Gastroesophageal sphincter (tissue), 4 donors: ENCODE data around the gene MBOAT1. TPM values are rescaled to one million over a fixed set of nuclear protein-coding genes. Genes with fewer than 3 reads are reported as not detected.

ENCODE experiments used
- ATAC-seq: fragments of 150-250 bp; one replicate; pipeline ENCODE4 v1.9.1; 2016; ENCODE audit warnings: mild to moderate bottlenecking, moderate library complexity
- H3K27ac ChIP-seq, 4 donors: fragments of 200-600 bp; sonication (generic) in 3 of 4; 1 replicate in 3 of 4; 2 replicates in 1 of 4; pipeline ENCODE4 v1.5.1; 2016 to 2019
- H3K27me3 ChIP-seq: fragments of 200-600 bp; sonication (generic); one replicate; pipeline ENCODE4 v1.5.1; 2019
- H3K36me3 ChIP-seq, 2 donors: fragments of 200-600 bp; sonication (generic); one replicate each; pipeline ENCODE4 v1.5.1; 2019; ENCODE audit warnings: control low read depth in 1 of 2
- H3K4me1 ChIP-seq, 3 donors: fragments of 200-600 bp; sonication (generic); 1 replicate in 2 of 3; 2 replicates in 1 of 3; pipeline ENCODE4 v1.5.1; 2016 to 2019; ENCODE audit warnings: control low read depth in 2 of 3
- H3K4me3 ChIP-seq, 2 donors: fragments of 200-600 bp; sonication (generic); one replicate each; pipeline ENCODE4 v1.5.1; 2019; ENCODE audit warnings: mild to moderate bottlenecking in 1 of 2, moderate library complexity in 1 of 2
- H3K9me3 ChIP-seq, 3 donors: fragments of 200-600 bp; sonication (generic); one replicate each; pipeline ENCODE4 v1.5.1; 2017 to 2019; ENCODE audit warnings: control low read depth in 2 of 3
- EP300 ChIP-seq: sonication (generic); formaldehyde crosslinking; IDR thresholded peaks from one replicate; pipeline ENCODE4 v1.6.1; 2017; ENCODE audit warnings: antibody characterized with exemption, mild to moderate bottlenecking
- POLR2A ChIP-seq, 2 donors: fragments of 450-650 bp; IDR thresholded peaks; one replicate each; pipeline ENCODE4 v1.6.1; 2017; ENCODE audit warnings: antibody characterized with exemption in 2 of 2, mild to moderate bottlenecking in 2 of 2, moderate library complexity in 1 of 2
- POLR2AphosphoS5 ChIP-seq: sonication (generic); formaldehyde crosslinking; IDR thresholded peaks from one replicate; pipeline ENCODE4 v1.6.1; 2017; ENCODE audit warnings: antibody characterized with exemption
- WGBS, 2 donors: methylation state at CpG; one replicate each; pipeline ENCODE4 v1.1.5; 2018; ENCODE audit warnings: low coverage in 1 of 2; 5-methylcytosine and 5-hydroxymethylcytosine counted together
- total RNA-seq, 4 donors: library from RNA; depleted of rRNA; stranded (reverse); fragments of >200 nt; gene quantifications; one replicate each; pipeline ENCODE4 v1.1.0, GENCODE V29; 2016
- TF ChIP-seq, protein P1 (sequence below), 4 experiments: fragments of 200-600 bp in 2 of 4; fragments of 450-650 bp in 2 of 4; sonication (generic) in 1 of 4; IDR thresholded peaks; one replicate each; pipeline ENCODE4 v1.5.1; 2017 to 2019; ENCODE audit warnings: antibody characterized with exemption in 4 of 4, mild to moderate bottlenecking in 2 of 4, moderate library complexity in 2 of 4

MBOAT1 gene
- total RNA-seq, 4 donors from 2014 or later, result 2.6 to 11.8 (median 4.4) TPM

DNA sequence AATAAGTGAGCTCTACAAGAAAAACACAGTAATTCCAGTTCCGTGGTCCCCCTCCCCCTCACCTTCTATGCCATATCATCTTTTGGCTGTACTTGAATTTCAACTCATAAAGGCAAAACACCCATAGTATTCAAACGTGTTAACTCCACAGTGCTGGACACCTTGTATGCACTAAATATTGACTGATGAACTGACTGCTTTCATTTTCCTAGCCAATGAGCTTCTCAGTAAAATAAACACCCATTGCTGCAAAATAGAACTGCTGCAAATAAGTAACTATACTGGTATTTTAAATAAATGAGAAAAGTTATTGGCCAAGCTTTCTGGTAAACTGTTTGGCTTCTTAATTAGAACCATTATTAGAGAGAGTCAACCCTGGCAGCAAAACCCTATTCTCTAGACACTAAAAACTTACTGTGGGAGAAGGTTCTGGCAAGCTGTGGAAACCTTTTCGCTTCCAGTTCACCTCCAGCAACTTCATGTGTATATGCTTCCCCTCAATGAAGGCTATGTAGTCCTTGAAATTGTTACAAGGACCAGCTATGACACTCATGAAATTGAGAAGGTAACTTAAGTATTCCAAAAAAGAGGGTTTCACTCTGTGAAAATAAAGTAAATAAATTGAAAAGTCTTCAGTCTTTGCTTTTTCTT lies 86.0 kb downstream of the MBOAT1 start:
- WGBS, 2 donors, result 65 to 72% methylated on average over 3 of the region's 3 CpGs
- Histone ChIP-seq H3K27me3 (no peaks in the 10 kb centered on the region), H3K4me1 (peaks cover 4 to 32% (median 6%) of the 10 kb centered on the region in 3 donors), H3K36me3 (peaks cover 0 to 13% of the 10 kb centered on the region in 2 donors), H3K27ac (peak overlapping the region in 3 of 4 donors; percentile 35 to 60 (median 40)), H3K9me3 (no peaks in the 10 kb centered on the region), H3K4me3 (no peak overlapping the region)
- TF ChIP-seq, protein P1, sequence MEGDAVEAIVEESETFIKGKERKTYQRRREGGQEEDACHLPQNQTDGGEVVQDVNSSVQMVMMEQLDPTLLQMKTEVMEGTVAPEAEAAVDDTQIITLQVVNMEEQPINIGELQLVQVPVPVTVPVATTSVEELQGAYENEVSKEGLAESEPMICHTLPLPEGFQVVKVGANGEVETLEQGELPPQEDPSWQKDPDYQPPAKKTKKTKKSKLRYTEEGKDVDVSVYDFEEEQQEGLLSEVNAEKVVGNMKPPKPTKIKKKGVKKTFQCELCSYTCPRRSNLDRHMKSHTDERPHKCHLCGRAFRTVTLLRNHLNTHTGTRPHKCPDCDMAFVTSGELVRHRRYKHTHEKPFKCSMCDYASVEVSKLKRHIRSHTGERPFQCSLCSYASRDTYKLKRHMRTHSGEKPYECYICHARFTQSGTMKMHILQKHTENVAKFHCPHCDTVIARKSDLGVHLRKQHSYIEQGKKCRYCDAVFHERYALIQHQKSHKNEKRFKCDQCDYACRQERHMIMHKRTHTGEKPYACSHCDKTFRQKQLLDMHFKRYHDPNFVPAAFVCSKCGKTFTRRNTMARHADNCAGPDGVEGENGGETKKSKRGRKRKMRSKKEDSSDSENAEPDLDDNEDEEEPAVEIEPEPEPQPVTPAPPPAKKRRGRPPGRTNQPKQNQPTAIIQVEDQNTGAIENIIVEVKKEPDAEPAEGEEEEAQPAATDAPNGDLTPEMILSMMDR (IDR thresholded peaks at IDR 0.05), result no peak
- TF ChIP-seq EP300 (no peak), POLR2AphosphoS5 (no peak)
- ATAC-seq, result no peak

GRCh38 chr6:20124545-20124944 lies 87.7 kb downstream of the MBOAT1 start:
- ATAC-seq, result no peak
- Histone ChIP-seq H3K4me3 (no peak overlapping the region), H3K9me3 (no peaks in the 10 kb centered on the region), H3K36me3 (peaks cover 0 to 13% of the 10 kb centered on the region in 2 donors), H3K4me1 (peaks cover 4 to 25% (median 6%) of the 10 kb centered on the region in 3 donors), H3K27ac (no peak overlapping the region), H3K27me3 (no peaks in the 10 kb centered on the region)
- TF ChIP-seq POLR2AphosphoS5 (no peak), EP300 (no peak), POLR2A (IDR thresholded peaks at IDR 0.05) (no peak)
- TF ChIP-seq, protein P1 (IDR thresholded peaks at IDR 0.05), result no peak
- 50 to 61% methylated on average over 3 of the region's 3 CpGs for WGBS, 2 donors

DNA sequence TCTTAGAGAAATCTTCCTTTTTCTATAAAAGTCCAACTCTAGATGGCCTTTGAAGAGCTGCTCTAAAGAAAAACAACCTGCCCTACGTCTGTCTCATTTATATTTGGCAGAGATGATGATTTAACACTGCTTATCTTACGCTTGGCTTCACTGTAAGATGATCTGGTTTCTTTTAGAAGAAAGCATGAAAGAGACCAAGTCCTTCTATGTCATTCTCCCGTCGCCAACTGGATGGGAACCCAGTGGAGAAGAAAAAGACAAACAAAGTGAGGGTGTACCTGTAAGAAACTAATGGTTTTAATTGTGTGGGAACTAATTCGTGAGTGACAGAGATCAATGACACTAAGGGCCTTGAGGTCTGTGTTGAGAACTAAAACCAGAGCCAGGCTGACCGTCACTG lies 92.8 kb downstream of the MBOAT1 start:
- no peak overlapping the region for H3K4me3 ChIP-seq
- no peaks in the 10 kb centered on the region for H3K9me3 ChIP-seq
- peaks cover 0 to 19% (median 2%) of the 10 kb centered on the region in 3 donors for H3K4me1 ChIP-seq
- peaks cover 0 to 26% of the 10 kb centered on the region in 2 donors for H3K36me3 ChIP-seq
- H3K27ac ChIP-seq, result peak overlapping the region in 1 of 4 donors; percentile 12
- WGBS, 2 donors, result 36 to 50% methylated on average over 6 of the region's 6 CpGs
- no peaks in the 10 kb centered on the region for H3K27me3 ChIP-seq
- ATAC-seq, result no peak
- TF ChIP-seq EP300 (no peak), POLR2A (IDR thresholded peaks at IDR 0.05) (no peak), POLR2AphosphoS5 (no peak)
- TF ChIP-seq, protein P1 (IDR thresholded peaks at IDR 0.05), result no peak

DNA sequence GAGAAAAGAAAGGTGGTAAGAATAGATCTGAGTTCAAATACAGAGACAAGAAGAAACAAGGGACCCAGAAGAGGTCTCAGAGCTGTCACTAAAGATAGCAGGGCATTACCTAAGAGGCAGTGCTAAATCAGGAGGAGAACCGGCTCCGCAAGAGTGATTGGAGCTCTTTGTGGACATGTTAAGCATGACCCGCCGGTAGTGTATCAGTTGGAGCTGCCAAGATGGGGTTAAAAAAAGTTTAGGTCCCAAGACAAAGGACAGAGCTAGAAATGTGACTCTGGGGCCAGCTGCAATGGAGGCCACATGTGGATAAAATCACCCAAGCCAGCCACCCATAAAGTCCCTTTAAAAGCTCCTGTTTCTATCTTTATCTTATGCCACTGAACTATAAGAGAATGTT lies 93.4 kb downstream of the MBOAT1 start:
- no peak overlapping the region for H3K4me3 ChIP-seq
- H3K27ac ChIP-seq, result peak overlapping the region in 1 of 4 donors; percentile 37
- H3K36me3 ChIP-seq, result peaks cover 0 to 20% of the 10 kb centered on the region in 2 donors
- no peaks in the 10 kb centered on the region for H3K9me3 ChIP-seq
- TF ChIP-seq, protein P1 (IDR thresholded peaks at IDR 0.05), result no peak
- no peaks in the 10 kb centered on the region for H3K27me3 ChIP-seq
- 63 to 91% methylated on average over 4 of the region's 4 CpGs for WGBS, 2 donors
- ATAC-seq, result no peak
- H3K4me1 ChIP-seq, result peaks cover 0 to 20% (median 2%) of the 10 kb centered on the region in 3 donors

GRCh38 chr6:20117474-20117873 lies 94.8 kb downstream of the MBOAT1 start:
- no peak for ATAC-seq
- H3K4me3 ChIP-seq, result no peak overlapping the region
- peak overlapping the region in 2 of 4 donors; percentile 81 for H3K27ac ChIP-seq
- WGBS, 2 donors, result 70 to 94% methylated on average over 2 of the region's 3 CpGs
- peaks cover 0 to 20% (median 2%) of the 10 kb centered on the region in 3 donors for H3K4me1 ChIP-seq
- H3K9me3 ChIP-seq, result no peaks in the 10 kb centered on the region
- H3K36me3 ChIP-seq, result peaks cover 0 to 30% of the 10 kb centered on the region in 2 donors
- TF ChIP-seq POLR2AphosphoS5 (no peak), POLR2A (IDR thresholded peaks at IDR 0.05) (no peak), EP300 (no peak)
- TF ChIP-seq, protein P1 (IDR thresholded peaks at IDR 0.05), result no peak
- H3K27me3 ChIP-seq, result no peaks in the 10 kb centered on the region
